ENCODE results near the gene RMDN2.
"Not testable (repeated sequence)": the region's sequence is repeated elsewhere in the genome, so short reads cannot be mapped to it uniquely, and the experiment has no call there.

The RMDN2 gene

GRCh38 chr2:37898448-37898847 is 26.6 kb upstream of the RMDN2 start:
- no peak for DNase-seq

- no peak for DNase-seq
These were observed 22.1 kb upstream of the RMDN2 start for GRCh38 chr2:37902991-37903390.

DNA sequence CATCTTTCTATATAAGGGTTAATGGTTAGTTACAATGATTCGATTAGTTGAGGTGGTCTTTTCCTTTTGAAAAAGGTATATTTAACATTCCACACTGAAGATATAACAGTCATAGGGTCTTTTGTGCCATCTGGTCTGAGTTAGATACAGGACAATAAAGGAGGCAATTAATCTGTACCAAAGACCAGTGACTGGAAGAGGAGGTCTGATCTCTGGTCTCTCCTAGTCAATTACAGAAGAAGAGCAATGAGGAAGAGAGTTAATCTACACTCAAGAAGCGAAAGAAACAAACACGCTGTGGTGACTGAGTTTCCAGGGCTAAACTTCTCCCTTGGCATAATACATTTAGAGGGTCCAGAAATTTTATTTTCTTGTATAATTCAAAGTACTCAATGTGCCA is 20.7 kb upstream of the RMDN2 start:
- DNase-seq: no peak

GRCh38 chr2:37904993-37905392 is 20.1 kb upstream of the RMDN2 start:
- no peak for DNase-seq

GRCh38 chr2:37906131-37906530 is 19.0 kb upstream of the RMDN2 start:
- DNase-seq: no peak

GRCh38 chr2:37907501-37908225 is 17.4 kb upstream of the RMDN2 start:
- no peak for DNase-seq

DNA sequence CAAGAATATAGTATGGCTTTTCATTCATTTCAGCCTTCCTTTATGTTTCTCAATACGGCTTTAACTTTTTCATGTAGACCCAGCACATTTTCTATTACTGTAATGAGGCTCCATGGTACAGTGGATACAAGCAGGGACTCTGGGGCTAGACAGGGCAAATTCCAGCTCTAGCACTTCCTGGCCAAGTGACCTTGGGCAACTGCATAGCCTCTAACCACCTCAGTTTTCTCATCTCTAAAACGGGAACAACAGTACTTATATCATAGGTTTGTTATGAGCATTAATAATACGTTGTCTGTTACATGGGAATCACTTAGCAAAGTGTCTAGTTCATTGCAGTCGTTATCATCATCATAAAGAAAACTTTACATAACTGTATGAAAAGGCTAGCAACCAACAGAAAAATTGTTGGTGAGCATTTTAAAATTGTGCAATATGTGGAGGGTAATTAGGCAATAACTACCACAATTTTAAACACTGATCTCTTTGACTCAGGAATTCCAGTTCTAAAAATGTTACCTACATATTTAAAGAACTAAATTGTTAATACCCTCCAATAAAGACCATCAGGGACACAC is 13.7 kb upstream of the RMDN2 start:
- DNase-seq: no peak

- DNase-seq: no peak
These were observed 13.0 kb upstream of the RMDN2 start for GRCh38 chr2:37912056-37912455.

- DNase-seq: no peak
These were observed 12.5 kb upstream of the RMDN2 start for GRCh38 chr2:37912616-37913015.

- DNase-seq: no peak
These were observed 10.7 kb upstream of the RMDN2 start for GRCh38 chr2:37914340-37914739.

- no peak for DNase-seq
These were observed 9.3 kb upstream of the RMDN2 start for GRCh38 chr2:37915773-37916172.

GRCh38 chr2:37916512-37917082 is 8.5 kb upstream of the RMDN2 start:
- DNase-seq: no peak

DNA sequence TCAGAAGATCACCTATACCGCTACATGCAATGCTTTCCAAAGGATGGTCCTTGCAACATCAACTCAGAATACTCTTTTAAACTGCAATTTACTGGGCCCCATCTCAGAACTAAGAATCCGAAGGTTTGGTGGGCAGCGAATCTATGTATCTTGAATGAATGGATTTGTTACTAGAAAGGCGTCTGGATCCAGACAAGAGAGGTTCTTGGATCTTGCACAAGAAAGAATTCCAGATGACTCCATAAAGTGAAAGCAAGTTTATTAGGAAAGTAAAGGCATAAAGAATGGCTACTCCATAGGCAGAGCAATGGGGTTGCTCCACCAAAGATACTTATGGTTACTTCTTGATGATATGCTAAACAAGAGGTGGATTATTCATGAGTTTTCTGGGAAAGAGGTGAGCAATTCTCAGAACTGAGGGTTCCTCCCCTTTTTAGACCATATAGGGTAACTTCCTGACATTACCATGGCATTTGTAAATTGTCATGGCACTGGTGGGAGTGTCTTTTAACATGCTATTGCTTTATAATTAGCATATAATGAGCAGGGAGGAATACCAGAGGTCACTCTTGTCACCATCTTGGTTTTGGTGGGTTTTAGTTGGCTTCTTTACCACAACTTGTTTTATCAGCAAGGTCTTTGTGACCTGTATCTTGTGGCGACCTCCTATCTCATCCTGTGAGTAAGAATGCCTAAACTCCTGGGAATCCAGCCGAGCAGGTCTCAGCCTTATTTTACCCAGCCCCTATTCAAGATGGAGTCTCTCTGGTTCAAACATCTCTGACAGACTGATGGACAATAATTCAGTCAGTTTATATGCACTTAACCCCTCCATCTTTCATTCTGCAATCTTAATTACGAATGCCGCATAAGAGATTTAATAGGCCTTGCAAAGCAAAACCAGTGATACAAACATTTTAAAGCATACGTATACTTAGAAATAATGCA is 7.5 kb upstream of the RMDN2 start:
- no peak for DNase-seq

- no peak for DNase-seq
These were observed 6.3 kb upstream of the RMDN2 start for GRCh38 chr2:37918742-37919186.

- DNase-seq: no peak
These were observed 5.5 kb upstream of the RMDN2 start for GRCh38 chr2:37919631-37920032.

- no peak for DNase-seq
These were observed 4.5 kb upstream of the RMDN2 start for GRCh38 chr2:37920570-37920969.

DNA sequence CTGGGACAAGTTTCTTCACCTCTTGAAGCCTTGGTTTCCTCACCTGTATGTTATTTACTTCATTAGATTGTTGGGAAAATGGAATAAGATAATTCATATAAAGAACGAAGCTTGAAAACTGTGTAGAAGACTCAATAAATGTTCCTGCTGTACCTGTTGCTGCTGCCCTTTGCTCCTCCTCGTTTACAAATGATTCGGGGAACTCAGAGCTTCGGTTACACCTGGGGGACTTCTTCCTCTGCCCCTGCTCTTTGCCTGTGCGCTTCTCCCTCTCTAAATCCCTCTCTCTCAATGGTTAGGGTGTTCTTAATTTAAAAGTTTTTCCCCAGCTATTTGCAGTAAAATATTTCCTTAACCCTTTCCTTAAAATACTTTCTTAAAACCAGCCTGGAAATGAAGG is 3.3 kb upstream of the RMDN2 start:
- no peak for DNase-seq

GRCh38 chr2:37923308-37924055 is 1.6 kb upstream of the RMDN2 start:
- no peak for DNase-seq

DNA sequence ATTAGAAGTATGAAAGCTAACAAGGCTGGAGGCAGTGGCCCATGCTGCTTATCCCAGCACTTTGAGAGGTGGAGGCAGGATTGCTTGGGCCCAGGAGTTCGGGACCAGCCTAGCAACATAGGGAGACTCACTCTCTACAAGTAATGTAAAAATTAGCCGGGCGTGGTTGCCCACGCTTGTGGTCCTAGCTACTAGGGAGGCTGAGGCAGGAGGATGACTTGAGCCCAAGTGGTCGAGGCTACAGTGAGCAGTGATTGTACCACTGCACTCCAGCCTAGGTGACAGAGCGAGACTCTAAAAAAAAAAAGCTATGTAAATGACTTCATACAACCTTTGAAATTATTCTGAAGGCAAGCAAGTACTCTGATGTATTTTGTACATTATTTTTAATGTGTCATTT is 1.5 kb downstream of the RMDN2 start:
- DNase-seq: no peak

DNA sequence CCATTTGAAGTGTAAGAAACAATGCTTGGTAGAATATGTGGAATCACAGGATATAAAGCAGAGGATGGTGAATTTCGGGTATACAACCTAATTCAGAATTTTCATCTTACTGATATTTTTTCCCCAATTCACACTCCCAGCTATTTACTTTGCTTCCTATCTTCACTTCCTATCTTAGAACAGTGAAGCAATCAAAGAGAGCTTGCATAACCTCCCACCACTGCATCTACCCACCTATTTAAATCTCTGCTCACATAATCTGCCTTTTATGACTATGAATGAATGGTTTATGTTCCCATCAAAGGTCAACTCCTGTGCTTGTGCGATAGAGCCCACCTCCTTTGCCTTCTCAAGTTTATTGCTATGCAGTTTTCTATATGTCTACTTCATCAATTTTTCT is 3.3 kb downstream of the RMDN2 start:
- DNase-seq: no peak

GRCh38 chr2:37930392-37930791 is 5.3 kb downstream of the RMDN2 start:
- not testable (repeated sequence) for DNase-seq

DNA sequence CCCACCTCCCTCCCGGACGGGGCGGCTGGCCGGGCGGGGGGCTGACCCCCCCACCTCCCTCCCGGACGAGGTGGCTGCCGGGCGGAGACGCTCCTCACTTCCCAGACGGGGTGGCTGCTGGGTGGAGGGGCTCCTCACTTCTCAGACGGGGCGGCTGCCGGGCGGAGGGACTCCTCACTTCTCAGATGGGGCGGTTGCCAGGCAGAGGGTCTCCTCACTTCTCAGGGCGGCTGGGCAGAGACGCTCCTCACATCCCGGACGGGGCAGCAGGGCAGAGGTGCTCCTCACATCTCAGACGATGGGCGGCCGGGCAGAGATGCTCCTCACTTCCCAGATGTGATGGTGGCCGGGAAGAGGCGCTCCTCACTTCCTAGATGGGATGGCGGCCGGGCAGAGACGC is 7.8 kb downstream of the RMDN2 start:
- DNase-seq: not testable (repeated sequence)
